GM12892 (cell line): ENCODE measurements around the gene CNTNAP2.

Source experiments
- POLR2A ChIP-seq: IDR thresholded peaks from 2 replicates; pipeline ENCODE4 v1.6.1; 2011; ENCODE audit warnings: low read depth, low read length, control low read depth
- POLR2AphosphoS5 ChIP-seq: IDR thresholded peaks from 2 replicates; pipeline ENCODE4 v1.6.1; 2011; ENCODE audit warnings: low read depth, low read length, control low read depth
- TAF1 ChIP-seq: IDR thresholded peaks from 2 replicates; pipeline ENCODE4 v1.6.1; 2011; ENCODE audit warnings: low read depth, mild to moderate bottlenecking, control low read depth, low read length, borderline replicate concordance

- TF ChIP-seq POLR2A, result no peak
- no peak for TF ChIP-seq POLR2AphosphoS5
- TF ChIP-seq TAF1, result no peak
These were observed 126.1 kb downstream of the CNTNAP2 start for GRCh38 chr7:146242661-146243060.
